ENCODE measurements around the gene CDC14A. TPM values are rescaled to one million over a fixed set of nuclear protein-coding genes. Genes with fewer than 3 reads are reported as not detected.
"Not testable (repeated sequence)": the region's sequence is repeated elsewhere in the genome, so short reads cannot be mapped to it uniquely, and the experiment has no call there.

CDC14A gene
- total and polyA plus RNA-seq, 2 of the 8 experiments (the other 6 are each of a cell fraction or from before 2014, with no cell fraction given) = 3.2 to 8.9 TPM

DNA sequence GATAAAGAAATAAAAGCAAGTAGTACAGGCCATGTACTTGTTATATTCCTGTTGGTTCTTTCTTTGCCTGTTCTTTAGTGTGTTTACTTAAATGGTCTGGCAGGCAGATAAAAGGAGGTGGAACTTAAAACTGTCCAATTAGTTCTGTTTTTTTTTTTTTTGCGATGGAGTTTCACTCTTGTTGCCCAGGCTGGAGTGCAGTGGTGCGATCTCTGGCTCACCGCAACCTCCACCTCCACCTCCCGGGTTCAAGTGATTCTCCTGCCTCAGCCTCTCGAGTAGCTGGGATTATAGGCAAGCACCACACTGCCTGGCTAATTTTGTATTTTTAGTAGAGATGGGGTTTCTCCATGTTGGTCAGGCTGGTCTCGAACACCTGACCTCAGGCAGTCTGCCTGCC, 24.6 kb downstream of the CDC14A start:
- DNase-seq (ENCODE audit: low read depth in 1 of 2, low spot score in 2 of 2); H3K27ac ChIP-seq (ENCODE audit: low read depth, low read length); H3K23ac ChIP-seq (ENCODE audit: insufficient read length); H3K27me3 ChIP-seq (replicated peaks in 1 of 4; ENCODE audit: control insufficient read depth in 3 of 4, extremely low read depth in 1 of 4, insufficient read depth in 3 of 4, low read length in 3 of 4); H3K14ac ChIP-seq (ENCODE audit: insufficient read length); H3K4me1 ChIP-seq (replicated peaks in 1 of 4; ENCODE audit: control insufficient read depth in 3 of 4, insufficient read depth in 4 of 4, low read length in 3 of 4); H4K5ac ChIP-seq (ENCODE audit: insufficient read length, low read depth, low read length); H3K9me3 ChIP-seq (ENCODE audit: insufficient read depth in 2 of 2, low read depth in 1 of 2, low read length in 1 of 2); H4K8ac ChIP-seq (ENCODE audit: extremely low read depth, insufficient read depth, low read length); POLR2A ChIA-PET (ENCODE audit: partially characterized antibody); H2BK15ac ChIP-seq (ENCODE audit: low read length); H3K18ac ChIP-seq (ENCODE audit: extremely low read depth, low read length); H4K91ac ChIP-seq (replicated peaks; ENCODE audit: insufficient read length, low read length); H3K56ac ChIP-seq (replicated peaks; ENCODE audit: insufficient read length, low read depth, low read length); H2BK120ac ChIP-seq (replicated peaks; ENCODE audit: low read depth, low read length); H2BK20ac ChIP-seq (ENCODE audit: low read length); H3K4me3 ChIP-seq (ENCODE audit: extremely low read depth in 1 of 4, insufficient read depth in 2 of 4, low read depth in 3 of 4, low read length in 4 of 4); H2AK5ac ChIP-seq (ENCODE audit: low read depth, low read length); FAIRE-seq; H3K23me2 ChIP-seq (ENCODE audit: low read depth, low read length); H3K4ac ChIP-seq (replicated peaks; ENCODE audit: insufficient read length, low read depth, low read length); H2AFZ ChIP-seq (ENCODE audit: low read length); H2BK12ac ChIP-seq (ENCODE audit: low read depth, low read length); H4K20me1 ChIP-seq (replicated peaks in 1 of 2; ENCODE audit: control insufficient read depth in 1 of 2, insufficient read depth in 2 of 2, low read length in 2 of 2); H3K79me1 ChIP-seq (ENCODE audit: low read depth, low read length); H3K9ac ChIP-seq (replicated peaks in 1 of 4; ENCODE audit: extremely low read depth in 1 of 4, low read depth in 3 of 4, low read length in 3 of 4); H2BK5ac ChIP-seq (ENCODE audit: low read depth, low read length); H3K36me3 ChIP-seq (ENCODE audit: control insufficient read depth in 2 of 4, insufficient read depth in 4 of 4, low read length in 3 of 4); H3K4me2 ChIP-seq (ENCODE audit: insufficient read depth in 1 of 2, low read depth in 2 of 2, low read length in 2 of 2): not testable (repeated sequence)
- peaks cover 0 to 28% of the 10 kb centered on the region in 2 experiments; a peak in 2 of 4 replicates for H3K79me2 ChIP-seq (ENCODE audit: control insufficient read depth in 1 of 2, insufficient read depth in 2 of 2, low read length in 2 of 2)
- CTCF ChIA-PET (ENCODE audit: partially characterized antibody) = interaction anchor here (0.6 to 0.7 kb wide), 2 partner anchors 127 to 660 kb away, joined by 3 read pairs; partner anchors contain the start of gene DBT
- WGBS, 2 experiments (ENCODE audit: extremely low coverage in 1 of 2, insufficient coverage in 1 of 2, insufficient read length in 1 of 2, insufficient replicate concordance in 2 of 2, low coverage in 1 of 2, low lambda C conversion rate in 2 of 2, missing lambda C conversion rate in 1 of 2) = 96% methylated on average over 6 of the region's 6 CpGs; no CpG with 5 or more reads in 1 of the 2 experiments

Data from H1 (cell line).